22Rv1 (cell line): ENCODE measurements around the gene SND1.

Experiments used
- ZFX ChIP-seq: fragments of 450-650 bp; IDR thresholded peaks from 2 replicates; pipeline ENCODE4 v1.6.1; 2017; ENCODE audit warnings: antibody characterized with exemption, borderline replicate concordance
- TF ChIP-seq, protein P1 (sequence below): fragments of 450-650 bp; IDR thresholded peaks from 2 replicates; pipeline ENCODE4 v1.5.1; 2017; ENCODE audit warnings: mild to moderate bottlenecking

DNA sequence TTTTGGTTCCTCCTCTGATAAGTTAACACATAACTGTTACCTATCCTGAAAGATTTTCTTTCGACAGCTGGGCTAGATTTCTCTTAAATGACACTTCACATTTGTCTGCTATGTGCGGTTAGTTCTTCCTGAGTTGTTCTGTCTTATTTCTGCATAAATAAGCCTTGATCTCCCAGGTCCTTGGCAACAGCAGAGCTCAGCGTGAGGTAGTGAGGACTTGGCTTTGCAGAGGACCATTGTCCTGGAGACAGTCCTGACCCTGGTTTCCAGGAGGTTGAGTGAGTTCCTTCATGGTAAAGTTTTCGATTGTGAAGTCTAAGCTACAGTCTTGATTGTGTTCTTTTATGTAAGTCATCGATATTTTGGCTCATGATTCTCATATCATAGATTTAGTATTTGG is 23.7 kb downstream of the SND1 start:
- TF ChIP-seq, protein P1, sequence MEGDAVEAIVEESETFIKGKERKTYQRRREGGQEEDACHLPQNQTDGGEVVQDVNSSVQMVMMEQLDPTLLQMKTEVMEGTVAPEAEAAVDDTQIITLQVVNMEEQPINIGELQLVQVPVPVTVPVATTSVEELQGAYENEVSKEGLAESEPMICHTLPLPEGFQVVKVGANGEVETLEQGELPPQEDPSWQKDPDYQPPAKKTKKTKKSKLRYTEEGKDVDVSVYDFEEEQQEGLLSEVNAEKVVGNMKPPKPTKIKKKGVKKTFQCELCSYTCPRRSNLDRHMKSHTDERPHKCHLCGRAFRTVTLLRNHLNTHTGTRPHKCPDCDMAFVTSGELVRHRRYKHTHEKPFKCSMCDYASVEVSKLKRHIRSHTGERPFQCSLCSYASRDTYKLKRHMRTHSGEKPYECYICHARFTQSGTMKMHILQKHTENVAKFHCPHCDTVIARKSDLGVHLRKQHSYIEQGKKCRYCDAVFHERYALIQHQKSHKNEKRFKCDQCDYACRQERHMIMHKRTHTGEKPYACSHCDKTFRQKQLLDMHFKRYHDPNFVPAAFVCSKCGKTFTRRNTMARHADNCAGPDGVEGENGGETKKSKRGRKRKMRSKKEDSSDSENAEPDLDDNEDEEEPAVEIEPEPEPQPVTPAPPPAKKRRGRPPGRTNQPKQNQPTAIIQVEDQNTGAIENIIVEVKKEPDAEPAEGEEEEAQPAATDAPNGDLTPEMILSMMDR, result no peak
- no peak for TF ChIP-seq ZFX
